DOHH2 (cell line): ENCODE measurements around the gene C1orf94.

ENCODE experiments used
- H3F3A ChIP-seq: fragments of 200-600 bp; sonication (generic), shearing (Covaris generic); 2 replicates; pipeline ENCODE4 v1.6.0; 2016; ENCODE audit warnings: antibody characterized with exemption, mild to moderate bottlenecking; ENCODE audit not compliant: control insufficient read depth, insufficient read depth
- H3K27ac ChIP-seq: fragments of 200-600 bp; sonication (generic); 2 replicates; pipeline ENCODE4 v1.5.1; 2014; ENCODE audit warnings: low read depth, mild to moderate bottlenecking, low read length, moderate library complexity
- H3K27me3 ChIP-seq: fragments of 200-600 bp; sonication (generic); 2 replicates; pipeline ENCODE4 v1.6.1; 2014; ENCODE audit warnings: mild to moderate bottlenecking, low read length, mixed read lengths; ENCODE audit not compliant: control insufficient read depth
- H3K36me3 ChIP-seq: fragments of 200-600 bp; sonication (generic); 2 replicates; pipeline ENCODE4 v1.6.1; 2014; ENCODE audit warnings: mild to moderate bottlenecking, low read length, moderate library complexity, mixed read lengths; ENCODE audit not compliant: control insufficient read depth
- H3K4me1 ChIP-seq: fragments of 200-600 bp; sonication (generic); 2 replicates; pipeline ENCODE4 v1.6.1; 2014; ENCODE audit warnings: mild to moderate bottlenecking, low read length, mixed read lengths; ENCODE audit not compliant: control insufficient read depth
- H3K4me2 ChIP-seq: fragments of 200-600 bp; sonication (generic); 2 replicates; pipeline ENCODE4 v1.6.0; 2014; ENCODE audit warnings: mild to moderate bottlenecking, low read length, moderate library complexity
- H3K4me3 ChIP-seq: fragments of 200-600 bp; sonication (generic); 2 replicates; pipeline ENCODE4 v1.5.1; 2014; ENCODE audit warnings: mild to moderate bottlenecking, low read length, mixed read lengths
- H3K79me2 ChIP-seq: fragments of 200-600 bp; sonication (generic); 2 replicates; pipeline ENCODE4 v1.6.1; 2014; ENCODE audit warnings: mild to moderate bottlenecking, low read length, mixed read lengths; ENCODE audit not compliant: control insufficient read depth
- H3K9me2 ChIP-seq: fragments of 200-600 bp; sonication (generic); replicated peaks from 2 replicates; pipeline ENCODE4 v1.6.1; 2014; ENCODE audit warnings: mild to moderate bottlenecking, low read length, mixed read lengths; ENCODE audit not compliant: control insufficient read depth
- H3K9me3 ChIP-seq: fragments of 200-600 bp; sonication (generic); 2 replicates; pipeline ENCODE4 v1.6.1; 2014; ENCODE audit warnings: antibody characterized with exemption, low read length, mixed read lengths; ENCODE audit not compliant: control insufficient read depth, insufficient read depth
- H4K20me1 ChIP-seq: fragments of 200-600 bp; sonication (generic); 2 replicates; pipeline ENCODE4 v1.6.0; 2014; ENCODE audit warnings: low read depth, mild to moderate bottlenecking, antibody characterized with exemption, low read length, moderate library complexity; ENCODE audit not compliant: control insufficient read depth, insufficient read depth
- CTCF ChIP-seq: fragments of 200-600 bp; sonication (generic); IDR thresholded peaks from one replicate; pipeline ENCODE4 v1.5.1; 2014; ENCODE audit warnings: antibody characterized with exemption, mild to moderate bottlenecking, low read depth, low read length; ENCODE audit not compliant: poor library complexity, severe bottlenecking
- EZH2phosphoT487 ChIP-seq: fragments of 200-600 bp; sonication (generic); IDR thresholded peaks from 2 replicates; pipeline ENCODE4 v1.6.1; 2017; ENCODE audit warnings: borderline replicate concordance, mild to moderate bottlenecking, antibody characterized with exemption, low read length, moderate library complexity, mixed read lengths

Gene C1orf94

GRCh38 chr1:34165422-34165921 lies 11.2 kb upstream of the C1orf94 start:
- no peaks in the 10 kb centered on the region for H3K9me3 ChIP-seq
- H3K36me3 ChIP-seq = no peaks in the 10 kb centered on the region
- H4K20me1 ChIP-seq = no peaks in the 10 kb centered on the region
- H3K27me3 ChIP-seq = peaks cover 30% of the 10 kb centered on the region
- no peaks in the 10 kb centered on the region for H3K9me2 ChIP-seq
- no peak overlapping the region for H3K4me3 ChIP-seq
- H3F3A ChIP-seq = no peaks in the 10 kb centered on the region
- no peak for TF ChIP-seq CTCF
- no peak for TF ChIP-seq EZH2phosphoT487
- no peak overlapping the region for H3K27ac ChIP-seq
- no peaks in the 10 kb centered on the region for H3K4me1 ChIP-seq
- no peak overlapping the region for H3K4me2 ChIP-seq
- H3K79me2 ChIP-seq = no peaks in the 10 kb centered on the region

GRCh38 chr1:34166191-34166624 lies 10.5 kb upstream of the C1orf94 start:
- Histone ChIP-seq H3K4me3 (no peak overlapping the region), H3K4me1 (no peaks in the 10 kb centered on the region), H3K9me2 (no peaks in the 10 kb centered on the region), H3K9me3 (no peaks in the 10 kb centered on the region), H3K27ac (no peak overlapping the region), H4K20me1 (no peaks in the 10 kb centered on the region), H3K27me3 (peaks cover 26% of the 10 kb centered on the region), H3K79me2 (no peaks in the 10 kb centered on the region), H3K4me2 (no peak overlapping the region), H3F3A (no peaks in the 10 kb centered on the region), H3K36me3 (no peaks in the 10 kb centered on the region)
- TF ChIP-seq CTCF (no peak), EZH2phosphoT487 (no peak)

GRCh38 chr1:34166625-34167361 lies 9.9 kb upstream of the C1orf94 start:
- no peaks in the 10 kb centered on the region for H3K4me1 ChIP-seq
- no peak overlapping the region for H3K27ac ChIP-seq
- TF ChIP-seq EZH2phosphoT487 (no peak), CTCF (no peak)
- no peaks in the 10 kb centered on the region for H3K9me3 ChIP-seq
- H3K36me3 ChIP-seq = no peaks in the 10 kb centered on the region
- H3K79me2 ChIP-seq = no peaks in the 10 kb centered on the region
- no peak overlapping the region for H3K4me2 ChIP-seq
- no peaks in the 10 kb centered on the region for H3F3A ChIP-seq
- H3K27me3 ChIP-seq = peaks cover 24% of the 10 kb centered on the region
- no peak overlapping the region for H3K4me3 ChIP-seq
- H4K20me1 ChIP-seq = no peaks in the 10 kb centered on the region
- H3K9me2 ChIP-seq = no peaks in the 10 kb centered on the region
